Limb (tissue), 2 donors: ENCODE results near the gene TST.

ENCODE experiments used
- DNase-seq, 2 donors: peaks; one replicate each; pipeline ENCODE4 v3.0.0-alpha.2; 2016; ENCODE audit errors: extremely low spot score in 2 of 2

Gene TST

DNA sequence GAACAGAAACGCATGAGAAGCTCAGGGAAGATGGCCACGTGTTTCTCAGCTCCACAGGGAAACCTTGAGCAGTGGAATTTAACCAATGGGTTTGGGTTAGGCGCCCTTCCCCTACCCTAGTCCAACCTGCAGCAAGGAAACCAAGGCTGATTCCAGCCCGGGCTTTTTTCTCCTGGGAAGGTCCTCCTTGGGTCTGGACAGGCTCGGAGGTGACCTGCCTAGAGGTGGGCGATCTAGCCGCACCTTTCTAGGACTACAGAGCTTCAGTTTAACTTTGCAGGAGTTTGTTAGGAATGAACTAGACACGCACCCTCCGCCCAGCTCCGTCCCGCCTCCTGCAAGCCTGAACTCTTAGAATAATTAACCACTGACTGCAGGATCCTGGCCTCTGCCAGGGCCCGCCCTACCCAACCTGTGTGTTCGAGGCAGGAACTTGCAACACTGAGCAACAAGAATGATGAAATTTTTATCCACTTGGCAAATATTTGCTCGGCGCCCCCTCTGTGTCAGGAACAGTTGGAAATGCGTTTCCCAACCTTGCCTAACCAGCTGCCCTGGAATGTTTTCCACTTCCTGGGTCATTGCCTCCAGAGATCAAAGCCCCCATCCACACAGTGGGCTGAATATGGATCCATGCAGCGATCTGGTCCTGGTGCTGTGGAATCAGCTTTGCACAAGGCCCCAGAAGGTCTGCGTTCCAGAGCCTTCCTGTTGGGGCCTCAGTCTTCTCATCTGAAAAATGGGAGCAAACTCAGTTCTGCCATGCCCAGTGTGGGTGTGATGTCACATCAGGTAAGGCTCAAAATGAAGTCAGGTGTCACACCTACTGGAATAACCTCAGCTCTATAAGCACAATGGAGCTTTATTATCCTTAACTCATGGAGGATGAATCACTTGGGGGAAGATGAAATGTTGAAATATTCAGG, 13.6 kb upstream of the TST start:
- DNase-seq = no peak

DNA sequence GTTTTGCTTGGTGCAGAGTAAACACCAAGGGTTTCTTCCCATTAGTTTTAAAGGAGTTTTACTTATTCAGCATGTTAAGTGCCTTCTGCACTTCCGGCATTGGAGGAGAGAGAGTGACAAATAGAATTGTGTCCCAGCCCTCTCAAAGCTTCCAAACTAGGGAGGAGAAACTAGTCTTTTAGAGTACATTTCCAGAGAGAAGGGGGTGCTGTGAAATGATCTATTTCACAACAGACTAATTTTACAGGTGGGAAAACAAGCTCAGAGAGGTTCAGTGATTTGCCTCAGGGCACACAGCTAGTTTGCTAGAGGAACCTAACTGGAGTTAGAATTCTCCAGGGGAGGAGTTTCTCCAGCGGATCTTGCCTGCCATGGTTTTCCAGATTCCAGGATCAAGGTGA, 12.9 kb upstream of the TST start:
- DNase-seq = no peak

DNA sequence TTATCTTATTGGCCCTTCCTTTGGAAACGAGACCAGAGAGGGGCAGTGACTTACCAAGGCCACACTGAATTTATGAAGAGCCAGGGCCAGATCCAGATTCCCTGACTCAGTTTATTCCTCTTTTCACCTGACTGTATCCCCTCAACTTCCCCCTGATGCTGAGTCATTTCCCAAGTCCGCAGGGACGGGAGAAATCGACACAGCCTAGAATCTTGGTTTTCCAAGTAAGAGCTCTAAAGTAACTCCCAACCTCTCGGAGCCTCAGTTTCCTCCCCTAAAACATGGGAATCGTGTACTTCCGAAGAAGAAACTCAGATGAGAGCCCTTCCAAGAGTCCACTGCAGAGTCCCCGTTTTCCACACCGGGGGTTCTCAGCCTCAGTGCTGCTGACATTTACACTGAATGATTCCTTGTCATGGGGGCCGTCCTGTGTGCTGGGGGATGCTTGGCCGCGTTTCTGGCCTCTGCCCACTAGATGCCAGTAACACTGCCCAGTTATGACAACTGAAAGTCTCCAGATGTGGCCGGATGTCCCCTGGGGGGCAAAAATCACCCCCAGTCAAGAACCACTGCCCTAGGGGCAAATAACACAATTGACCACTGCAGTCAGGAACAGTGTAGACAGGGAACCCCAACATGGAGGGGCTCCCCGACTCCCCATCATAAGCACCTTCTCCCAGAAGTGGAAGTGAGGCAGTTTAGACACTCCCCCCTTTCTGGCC, 11.5 kb upstream of the TST start:
- DNase-seq = no peak

DNA sequence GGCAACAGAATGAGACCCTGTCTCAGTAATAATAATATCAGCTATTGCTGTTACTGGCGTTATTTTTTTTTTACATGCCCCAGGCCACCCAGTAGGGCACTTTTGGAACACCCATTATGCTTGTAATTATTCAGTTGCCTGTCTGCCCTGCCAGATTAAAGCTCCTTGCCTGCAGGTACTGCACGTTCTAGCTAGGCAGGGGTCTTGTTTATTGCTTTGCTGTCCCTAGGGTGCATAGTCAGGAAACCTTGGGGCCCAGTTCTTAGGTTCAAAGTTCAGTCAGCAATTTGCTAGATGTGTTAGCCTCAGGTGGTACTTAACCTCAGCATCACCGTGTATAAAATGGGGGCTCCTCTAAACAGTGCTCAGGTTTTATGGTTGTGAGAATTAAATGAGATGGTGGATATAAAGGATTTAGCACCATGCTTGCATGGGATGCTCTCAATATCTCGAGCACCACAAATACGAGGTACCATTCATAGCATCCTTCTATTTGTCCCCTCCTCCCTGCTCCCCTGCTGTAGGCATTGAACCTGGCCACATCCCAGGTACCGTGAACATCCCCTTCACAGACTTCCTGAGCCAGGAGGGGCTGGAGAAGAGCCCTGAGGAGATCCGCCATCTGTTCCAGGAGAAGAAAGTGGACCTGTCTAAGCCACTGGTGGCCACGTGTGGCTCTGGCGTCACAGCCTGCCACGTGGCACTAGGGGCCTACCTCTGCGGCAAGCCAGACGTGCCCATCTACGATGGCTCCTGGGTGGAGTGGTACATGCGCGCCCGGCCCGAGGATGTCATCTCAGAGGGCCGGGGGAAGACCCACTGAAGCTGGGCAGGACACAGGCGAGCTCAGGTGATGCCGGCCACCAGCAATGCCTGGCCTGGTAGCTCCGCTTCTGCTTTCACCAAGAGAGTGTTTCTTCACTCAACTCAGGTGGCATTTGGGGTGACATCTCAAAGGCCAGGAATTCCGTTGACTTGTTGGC, 9.7 kb upstream of the TST start:
- DNase-seq = no peak

DNA sequence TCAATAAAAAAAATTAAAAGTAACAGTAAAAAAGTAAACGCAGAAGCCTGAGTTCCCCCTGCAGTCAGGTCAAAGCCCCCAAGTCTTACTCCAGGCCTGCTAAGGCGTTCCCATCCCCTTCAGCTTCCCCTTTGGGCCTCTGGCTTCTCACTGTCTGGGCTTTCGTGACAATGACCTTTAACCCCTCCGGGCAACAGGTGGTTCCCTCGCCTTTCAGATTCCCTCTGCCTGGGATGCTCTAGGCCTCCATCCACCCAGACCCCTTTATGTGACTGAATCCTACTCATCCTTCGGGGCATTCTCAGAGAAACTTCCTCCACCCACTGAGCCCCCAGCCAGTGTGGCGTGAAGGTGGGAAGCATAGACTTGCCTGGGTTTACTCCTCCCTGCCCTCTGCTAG, 8.3 kb upstream of the TST start:
- DNase-seq = no peak

DNA sequence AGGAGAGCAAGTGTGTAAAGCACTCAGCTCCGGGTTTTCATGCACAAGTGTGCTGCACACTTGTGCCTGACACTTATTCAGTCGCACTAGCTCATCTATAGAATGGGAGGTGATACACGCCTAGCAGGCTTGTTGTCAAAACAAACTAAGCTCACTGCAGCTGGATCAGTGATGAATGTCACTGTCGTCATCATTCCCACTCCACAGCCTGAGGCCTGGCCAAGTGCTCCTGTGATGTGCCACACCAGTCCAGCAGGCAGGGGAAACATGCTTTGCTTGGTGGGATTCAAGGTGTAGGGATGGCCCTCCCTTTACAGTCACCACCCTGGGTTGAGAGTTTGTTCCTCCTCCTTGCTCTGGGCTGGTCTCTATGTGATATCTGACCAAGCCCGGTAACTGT, 7.1 kb upstream of the TST start:
- no peak for DNase-seq

DNA sequence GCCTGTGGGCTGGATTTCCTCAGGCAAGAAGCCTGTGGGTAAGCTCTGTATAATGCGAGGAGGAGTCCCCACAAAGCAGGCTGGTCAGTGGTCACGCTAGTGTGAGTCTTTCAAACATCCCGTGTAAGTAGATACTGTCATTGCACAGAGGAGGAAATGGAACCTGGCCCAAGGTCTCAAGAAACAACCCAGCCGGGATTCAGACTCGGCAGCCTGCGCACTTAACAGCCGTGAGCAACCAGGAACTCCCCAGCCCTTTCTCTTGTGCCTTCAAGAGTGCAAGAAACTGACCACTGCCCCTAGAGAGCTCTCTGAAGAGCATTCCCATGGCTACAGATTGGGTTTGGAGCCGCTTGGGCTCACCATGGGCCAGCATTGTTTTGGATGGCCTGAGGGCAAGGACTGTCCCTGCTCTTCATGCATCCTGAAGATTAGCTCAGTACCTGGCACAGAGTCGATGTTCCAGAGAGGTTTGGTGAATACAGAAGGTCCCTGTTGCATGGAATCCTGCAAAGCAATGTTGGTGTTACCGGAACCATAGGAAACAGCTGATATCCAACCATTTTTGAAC, 6.3 kb upstream of the TST start:
- DNase-seq = no peak

DNA sequence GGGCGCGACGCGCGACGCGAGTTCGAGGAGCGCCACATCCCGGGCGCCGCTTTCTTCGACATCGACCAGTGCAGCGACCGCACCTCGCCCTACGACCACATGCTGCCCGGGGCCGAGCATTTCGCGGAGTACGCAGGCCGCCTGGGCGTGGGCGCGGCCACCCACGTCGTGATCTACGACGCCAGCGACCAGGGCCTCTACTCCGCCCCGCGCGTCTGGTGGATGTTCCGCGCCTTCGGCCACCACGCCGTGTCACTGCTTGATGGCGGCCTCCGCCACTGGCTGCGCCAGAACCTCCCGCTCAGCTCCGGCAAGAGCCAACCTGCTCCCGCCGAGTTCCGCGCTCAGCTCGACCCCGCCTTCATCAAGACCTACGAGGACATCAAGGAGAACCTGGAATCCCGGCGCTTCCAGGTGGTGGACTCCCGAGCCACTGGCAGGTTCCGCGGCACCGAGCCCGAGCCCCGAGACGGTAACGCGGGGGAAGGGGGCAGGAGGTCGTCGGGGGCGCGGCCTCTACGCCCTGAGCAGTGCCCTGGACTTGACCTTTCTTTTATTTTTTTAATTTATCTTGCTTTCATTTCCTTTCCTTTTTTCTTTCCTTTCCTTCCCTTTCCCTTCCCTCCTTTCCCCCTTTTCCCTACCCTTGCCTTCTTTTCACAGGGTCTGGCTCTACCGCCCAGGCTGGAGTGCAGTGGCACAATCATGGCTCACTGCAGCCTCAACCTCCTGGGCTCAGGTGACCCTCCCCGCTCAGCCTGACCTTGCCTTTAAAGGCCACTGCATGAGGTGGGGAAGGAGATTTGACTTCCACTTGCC, 5.3 kb upstream of the TST start:
- no peak for DNase-seq

DNA sequence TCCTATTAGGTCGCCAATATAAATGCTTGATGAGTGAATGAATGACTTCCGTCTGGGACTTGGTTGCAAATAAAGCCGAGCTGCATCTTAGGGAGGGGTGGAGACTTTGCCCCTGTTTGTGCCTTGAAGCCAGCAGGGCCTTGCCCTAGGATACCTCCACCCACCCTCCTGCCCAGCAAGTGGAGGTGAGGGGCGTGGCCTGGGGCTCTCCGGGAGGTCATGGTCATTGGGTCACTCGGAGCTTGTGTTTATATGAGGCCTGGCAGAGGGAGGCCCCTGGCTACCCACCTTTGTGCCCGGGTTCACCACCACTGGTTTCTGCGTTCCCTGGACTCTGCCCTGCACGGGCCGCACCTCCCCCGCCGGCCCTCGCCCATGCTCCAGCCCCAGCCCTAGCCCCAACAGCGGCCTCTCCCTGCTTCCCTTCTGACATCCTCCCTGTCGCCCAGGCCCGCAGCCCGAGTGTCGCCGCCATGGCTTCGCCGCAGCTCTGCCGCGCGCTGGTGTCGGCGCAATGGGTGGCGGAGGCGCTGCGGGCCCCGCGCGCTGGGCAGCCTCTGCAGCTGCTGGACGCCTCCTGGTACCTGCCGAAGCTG, 4.6 kb upstream of the TST start:
- DNase-seq = no peak

DNA sequence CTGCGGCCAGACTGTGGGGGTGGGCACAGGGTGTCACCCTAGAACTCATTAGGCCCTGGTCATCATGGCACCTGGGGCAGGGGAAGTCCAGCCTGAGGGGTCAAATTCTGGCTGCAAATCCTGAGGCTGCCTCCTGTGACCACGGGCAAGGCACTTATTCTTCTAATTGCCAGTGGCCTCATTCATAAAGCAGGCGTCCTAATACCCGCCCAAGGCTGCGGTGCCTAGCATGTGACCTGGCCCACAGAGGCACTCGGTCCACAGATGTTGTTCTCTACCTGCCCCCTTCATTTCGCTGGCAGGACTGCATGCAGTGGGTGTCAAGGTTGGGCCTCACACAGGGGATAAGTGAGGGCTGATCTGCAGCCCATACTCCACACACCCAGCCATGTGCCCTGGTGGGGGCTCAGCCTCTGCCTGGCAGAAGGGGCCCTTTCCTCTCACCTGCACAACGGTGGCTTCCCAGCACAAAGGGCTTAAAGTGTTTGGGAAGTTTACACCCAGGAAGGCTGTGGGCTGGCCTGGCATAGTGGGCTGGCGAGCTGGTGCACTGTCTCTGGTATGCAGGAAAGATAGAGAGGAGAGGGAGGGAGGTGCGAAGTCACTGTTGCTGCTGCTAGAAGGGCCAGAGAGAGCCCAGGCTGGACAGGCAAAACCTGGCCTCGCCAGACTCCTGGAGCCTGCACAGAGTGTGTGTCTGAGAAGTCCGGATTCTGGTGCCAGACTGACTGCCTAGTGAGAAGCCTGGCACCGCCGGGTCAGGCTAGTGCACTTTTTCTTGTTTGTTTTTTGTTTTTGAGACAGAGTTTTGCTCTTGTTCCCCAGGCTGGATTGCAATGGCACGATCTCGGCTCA, 3.5 kb upstream of the TST start:
- no peak for DNase-seq

DNA sequence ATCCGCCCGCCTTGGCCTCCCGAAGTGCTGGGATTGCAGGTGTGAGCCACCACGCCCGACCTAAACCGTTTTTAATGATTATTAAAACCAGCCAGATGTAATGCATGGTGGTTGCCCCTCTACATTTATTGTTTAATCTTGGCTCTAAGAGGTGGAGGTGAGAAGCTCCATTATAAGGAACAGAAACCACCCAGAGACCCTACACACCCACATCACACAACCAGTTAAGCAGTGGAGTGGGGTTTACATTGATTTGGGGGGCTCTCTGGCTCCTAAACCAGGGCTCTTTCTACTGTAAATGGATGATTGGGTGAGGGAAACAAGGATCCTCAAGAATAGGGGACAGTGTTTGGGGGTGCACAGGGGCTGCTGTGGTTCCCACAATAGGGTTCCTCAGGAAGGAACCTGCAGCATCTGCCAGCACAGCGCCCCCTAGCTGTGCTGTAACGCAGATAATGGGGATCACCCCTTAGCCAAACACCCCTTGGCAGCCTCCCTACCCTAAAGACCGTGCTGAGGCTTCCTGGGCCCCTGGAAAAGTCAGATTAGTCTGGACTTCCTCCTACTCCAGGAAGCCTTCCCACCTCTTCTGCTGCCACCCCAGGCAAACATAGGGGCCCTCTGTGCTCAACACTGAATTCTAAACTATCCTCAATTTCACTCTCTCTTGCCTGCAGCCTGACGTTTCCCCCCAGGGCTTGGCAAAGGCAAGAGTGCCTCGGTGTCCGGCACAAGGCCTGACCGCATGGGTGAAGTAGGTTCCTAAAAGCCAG, 2.6 kb upstream of the TST start:
- DNase-seq = no peak

DNA sequence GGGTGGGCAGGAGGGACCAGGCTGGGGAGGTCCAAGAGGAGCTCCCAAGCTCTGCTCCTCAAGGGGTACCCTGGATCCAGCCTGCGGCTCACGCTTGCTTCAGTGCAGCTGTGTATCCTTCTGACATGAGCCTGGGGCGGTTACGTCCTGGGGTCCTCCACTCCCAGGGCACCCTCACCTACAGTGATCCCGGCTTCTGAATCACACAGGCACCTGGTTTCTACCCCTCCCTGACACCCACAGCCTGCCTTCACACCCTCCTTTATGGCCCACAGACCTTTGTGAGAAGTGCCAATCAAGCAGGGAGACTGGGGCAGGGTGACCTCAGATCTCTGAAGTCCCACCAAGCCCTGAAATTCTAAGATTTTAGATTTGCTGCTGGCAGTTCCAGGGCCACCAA, 1.8 kb upstream of the TST start:
- DNase-seq = no peak

DNA sequence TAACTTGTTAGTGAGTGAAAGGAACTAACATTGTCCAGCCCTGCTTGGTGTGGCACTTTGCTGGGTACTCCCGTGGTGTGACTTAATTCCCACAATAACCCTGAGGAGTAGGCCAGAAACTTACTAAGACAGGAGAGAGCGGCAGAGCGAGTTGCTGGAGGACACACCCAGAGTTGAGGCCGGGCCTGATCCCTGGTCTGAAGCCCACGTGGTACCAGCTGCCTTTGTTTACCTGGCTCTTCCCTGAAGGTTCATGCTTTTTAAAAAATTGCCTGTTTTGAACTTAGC, 889 bp upstream of the TST start:
- peak in 1 of 2 donors; percentile 22 for DNase-seq

DNA sequence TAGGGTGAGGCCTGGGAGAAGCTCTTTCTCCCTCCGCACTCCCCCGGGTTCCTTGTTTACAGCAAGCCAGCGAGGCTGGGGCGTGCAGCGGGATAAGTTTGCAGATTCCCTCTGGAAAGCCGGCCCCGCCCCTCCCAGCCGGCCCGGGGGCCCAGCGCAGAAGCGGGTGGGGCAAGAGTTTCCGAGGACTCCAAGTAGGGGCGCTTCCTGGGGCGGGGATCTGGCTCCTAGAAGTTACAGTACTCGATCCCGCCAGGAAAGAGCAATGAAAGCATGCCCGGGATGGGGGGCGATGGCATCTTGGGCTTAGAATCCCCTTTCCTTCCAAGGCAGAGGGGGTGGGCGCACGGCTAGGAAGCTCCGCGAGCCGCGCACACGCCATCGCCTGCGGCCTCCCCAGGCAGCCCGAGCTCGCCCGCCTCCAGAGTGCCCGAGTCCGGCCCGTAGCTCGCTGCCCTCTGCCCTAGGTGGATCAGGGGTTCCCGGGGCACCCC, 385 bp downstream of the TST start:
- DNase-seq = peak; percentile 49 to 75

DNA sequence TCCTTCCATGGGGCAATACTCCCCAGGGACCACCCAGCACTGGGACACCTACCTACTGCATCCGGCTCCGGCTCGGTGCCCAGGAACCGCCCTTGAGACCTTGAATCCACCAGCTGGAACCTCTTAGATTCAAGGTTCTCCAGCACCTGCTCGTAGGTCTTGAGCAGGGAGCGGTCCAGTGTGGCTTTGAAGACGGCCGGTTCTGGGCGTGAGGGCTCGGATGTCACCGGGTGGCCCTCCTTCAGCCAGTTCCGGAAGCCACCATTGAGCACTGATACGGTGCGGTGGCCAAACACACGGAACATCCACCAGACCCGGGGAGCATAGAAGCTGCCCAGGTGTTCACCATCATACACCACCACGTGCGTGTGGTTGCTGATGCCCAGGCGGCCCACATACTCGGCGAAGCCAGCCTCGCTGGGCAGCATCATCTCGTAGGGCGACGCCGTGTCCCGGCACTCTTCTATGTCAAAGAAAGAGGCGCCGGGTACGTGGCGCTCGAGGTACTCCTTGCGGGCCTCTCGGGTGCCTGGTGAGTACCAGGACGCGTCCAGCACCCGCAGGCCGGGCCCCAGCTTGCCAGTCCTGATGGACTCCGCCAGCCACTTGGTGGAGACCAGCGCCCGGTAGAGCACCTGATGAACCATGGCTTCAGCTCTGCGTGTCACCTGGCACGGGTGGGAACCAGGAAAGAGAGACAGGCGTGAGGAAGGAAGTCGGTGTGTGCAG, 997 bp downstream of the TST start:
- no peak for DNase-seq

DNA sequence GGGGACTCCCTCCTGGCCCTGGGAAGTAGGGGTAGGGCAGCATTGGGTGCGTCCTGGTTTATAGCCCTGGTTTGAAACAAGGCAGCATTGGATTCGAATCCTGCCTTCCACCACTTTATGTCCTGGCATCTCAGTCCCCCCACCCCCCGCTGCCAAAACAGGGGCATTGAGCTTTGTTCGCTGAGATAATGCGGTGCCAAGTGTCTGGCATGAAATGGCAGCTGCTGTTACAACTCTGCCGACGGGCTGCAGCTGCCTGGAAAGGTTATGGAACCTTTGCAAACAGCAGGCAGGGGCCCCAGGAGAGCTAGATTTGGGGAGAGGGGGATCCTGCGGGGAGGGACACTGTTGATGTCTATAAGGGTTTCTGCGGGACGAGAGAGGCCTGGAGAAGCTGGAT, 1.9 kb downstream of the TST start:
- DNase-seq = no peak

DNA sequence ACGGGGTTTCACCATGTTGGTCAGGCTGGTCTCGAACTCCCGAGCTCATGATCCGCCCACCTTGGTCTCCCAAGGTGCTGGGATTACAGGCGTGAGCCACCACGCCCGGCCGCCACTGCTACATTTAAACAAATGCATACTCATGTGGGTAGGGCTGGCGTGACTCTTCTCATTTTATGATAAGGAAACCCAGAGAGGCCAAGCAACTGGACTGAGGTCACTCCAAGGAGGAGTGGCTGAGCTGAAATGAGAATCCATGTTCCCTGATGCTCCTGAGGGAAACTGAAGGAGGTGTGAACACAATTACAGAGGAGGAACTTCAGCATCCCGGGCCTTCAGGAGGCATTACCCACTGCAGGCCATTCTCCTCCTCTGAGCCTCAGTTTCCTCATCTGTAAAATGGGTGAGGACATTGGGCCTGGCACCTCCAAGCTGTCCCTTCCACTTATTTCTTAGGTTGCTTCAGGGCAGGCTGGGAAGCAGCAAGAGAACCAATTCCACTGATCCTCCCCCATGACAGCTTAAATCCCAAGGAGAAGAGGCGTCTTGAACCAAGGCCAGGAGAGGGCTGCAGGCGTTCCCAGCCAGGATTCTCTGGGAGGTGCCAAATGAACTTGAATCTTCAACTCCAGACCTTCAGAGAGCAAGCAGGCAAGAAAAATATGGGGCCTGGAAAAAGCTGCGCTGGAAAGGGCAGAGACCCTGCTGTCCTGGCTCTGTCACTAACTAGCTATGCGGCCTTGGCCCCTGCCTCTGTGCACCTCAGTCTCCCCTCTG, 2.9 kb downstream of the TST start:
- DNase-seq = no peak
